ENCODE results near the gene ARMH3.

DNA sequence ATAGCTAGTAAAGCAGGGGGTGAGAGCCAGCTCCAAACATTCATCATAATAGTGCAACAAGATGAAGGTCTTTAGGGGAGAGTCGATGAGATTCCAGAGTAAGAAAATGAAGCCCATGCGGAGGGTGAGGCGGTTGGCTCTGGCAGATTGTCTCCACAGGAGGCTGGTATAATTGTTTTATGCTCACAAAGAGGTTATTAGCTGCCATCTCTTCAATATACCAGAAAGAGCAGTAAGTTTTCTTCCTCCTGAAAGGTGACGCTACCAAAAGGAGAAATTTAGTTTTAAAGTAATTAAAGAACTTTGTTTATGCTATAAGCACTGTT is 153.2 kb downstream of the ARMH3 start:
- no peak for TF ChIP-seq SMC3 (IDR thresholded peaks at IDR 0.05; ENCODE audit: borderline replicate concordance, low read length)
- TF ChIP-seq, protein P1, sequence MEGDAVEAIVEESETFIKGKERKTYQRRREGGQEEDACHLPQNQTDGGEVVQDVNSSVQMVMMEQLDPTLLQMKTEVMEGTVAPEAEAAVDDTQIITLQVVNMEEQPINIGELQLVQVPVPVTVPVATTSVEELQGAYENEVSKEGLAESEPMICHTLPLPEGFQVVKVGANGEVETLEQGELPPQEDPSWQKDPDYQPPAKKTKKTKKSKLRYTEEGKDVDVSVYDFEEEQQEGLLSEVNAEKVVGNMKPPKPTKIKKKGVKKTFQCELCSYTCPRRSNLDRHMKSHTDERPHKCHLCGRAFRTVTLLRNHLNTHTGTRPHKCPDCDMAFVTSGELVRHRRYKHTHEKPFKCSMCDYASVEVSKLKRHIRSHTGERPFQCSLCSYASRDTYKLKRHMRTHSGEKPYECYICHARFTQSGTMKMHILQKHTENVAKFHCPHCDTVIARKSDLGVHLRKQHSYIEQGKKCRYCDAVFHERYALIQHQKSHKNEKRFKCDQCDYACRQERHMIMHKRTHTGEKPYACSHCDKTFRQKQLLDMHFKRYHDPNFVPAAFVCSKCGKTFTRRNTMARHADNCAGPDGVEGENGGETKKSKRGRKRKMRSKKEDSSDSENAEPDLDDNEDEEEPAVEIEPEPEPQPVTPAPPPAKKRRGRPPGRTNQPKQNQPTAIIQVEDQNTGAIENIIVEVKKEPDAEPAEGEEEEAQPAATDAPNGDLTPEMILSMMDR (IDR thresholded peaks at IDR 0.05 in 2 of 3, conservative IDR thresholded peaks at IDR 0.05 in 1 of 3; ENCODE audit: control insufficient read depth in 2 of 3, extremely low read depth in 1 of 3, insufficient read depth in 1 of 3, low read depth in 3 of 3, low read length in 3 of 3), result no peak
- no peak for TF ChIP-seq CREB1 (IDR thresholded peaks at IDR 0.05; ENCODE audit: low read depth)
- TF ChIP-seq FOXM1 (IDR thresholded peaks at IDR 0.05; ENCODE audit: low read depth, low read length), result no peak
- no peak for TF ChIP-seq ASH2L (IDR thresholded peaks at IDR 0.05; ENCODE audit: borderline replicate concordance, low read depth)
- no peak for TF ChIP-seq EZH2 (IDR thresholded peaks at IDR 0.05; ENCODE audit: borderline replicate concordance, control insufficient read depth, low read depth, low read length)
- no peak for TF ChIP-seq SPI1 (IDR thresholded peaks at IDR 0.05; ENCODE audit: borderline replicate concordance, insufficient read depth, low read depth, low read length)
- TF ChIP-seq SP1 (IDR thresholded peaks at IDR 0.05; ENCODE audit: low read depth, low read length), result no peak
- TF ChIP-seq MTA3 (IDR thresholded peaks at IDR 0.05; ENCODE audit: borderline replicate concordance, low read length), result no peak
- no peak for TF ChIP-seq SREBF2 (IDR thresholded peaks at IDR 0.05; ENCODE audit: low read length)
